GM21528 (cell line): ENCODE measurements around the gene SETDB2.

Experiments used
- ATAC-seq: cut with Tn5 transposase; IDR thresholded peaks from one replicate; pipeline ENCODE4 v1.9.1; 2021; ENCODE audit warnings: mild to moderate bottlenecking, moderate library complexity; ENCODE audit not compliant: unreplicated experiment, low FRiP score

Gene SETDB2

GRCh38 chr13:49527123-49527522 is 83.0 kb downstream of the SETDB2 start:
- ATAC-seq = no peak

- ATAC-seq = no peak
Measured at GRCh38 chr13:49528161-49528560, 84.1 kb downstream of the SETDB2 start.

- ATAC-seq = no peak
Measured at GRCh38 chr13:49530457-49530856, 86.4 kb downstream of the SETDB2 start.

- no peak for ATAC-seq
Measured at GRCh38 chr13:49532593-49532992, 88.5 kb downstream of the SETDB2 start.

GRCh38 chr13:49533011-49533410 is 88.9 kb downstream of the SETDB2 start:
- no peak for ATAC-seq

- no peak for ATAC-seq
Measured at GRCh38 chr13:49533591-49534269, 89.7 kb downstream of the SETDB2 start.

- ATAC-seq = no peak
Measured at GRCh38 chr13:49536144-49536873, 92.2 kb downstream of the SETDB2 start.

GRCh38 chr13:49538404-49538803 is 94.3 kb downstream of the SETDB2 start:
- ATAC-seq = no peak

GRCh38 chr13:49539313-49539712 is 95.2 kb downstream of the SETDB2 start:
- ATAC-seq = no peak

- no peak for ATAC-seq
Measured at GRCh38 chr13:49539746-49540145, 95.7 kb downstream of the SETDB2 start.

- ATAC-seq = no peak
Measured at GRCh38 chr13:49540552-49540951, 96.5 kb downstream of the SETDB2 start.

- ATAC-seq = no peak
Measured at GRCh38 chr13:49543656-49544055, 99.6 kb downstream of the SETDB2 start.
